Effector memory CD4-positive, alpha-beta T cell (primary cell): Measurements from ENCODE around the gene ARHGAP19.
A peak's percentile ranks its signal among the peaks of the same experiment; 100 is the strongest.

ENCODE experiments used
- DNase-seq, 3 donors: peaks; one replicate each; pipeline ENCODE4 v3.0.0-alpha.2; 2020
- H3K27ac ChIP-seq: 2 replicates; pipeline ENCODE4 v1.7.0; 2013; ENCODE audit warnings: mild to moderate bottlenecking, low read length, moderate library complexity; ENCODE audit not compliant: insufficient read depth, poor library complexity, severe bottlenecking
- H3K27me3 ChIP-seq: replicated peaks from 2 replicates; pipeline ENCODE4 v1.7.0; 2013; ENCODE audit warnings: mild to moderate bottlenecking, low read length; ENCODE audit not compliant: insufficient read depth, control insufficient read depth, poor library complexity, severe bottlenecking
- H3K36me3 ChIP-seq: 2 replicates; pipeline ENCODE4 v1.7.0; 2013; ENCODE audit warnings: mild to moderate bottlenecking, low read length, moderate library complexity; ENCODE audit not compliant: control insufficient read depth, insufficient read depth
- H3K4me1 ChIP-seq: 2 replicates; pipeline ENCODE4 v1.7.0; 2013; ENCODE audit warnings: low read length, mild to moderate bottlenecking; ENCODE audit not compliant: control insufficient read depth, insufficient read depth, poor library complexity, severe bottlenecking
- H3K4me3 ChIP-seq: 2 replicates; pipeline ENCODE4 v1.7.0; 2013; ENCODE audit warnings: low read length, low read depth, mild to moderate bottlenecking; ENCODE audit not compliant: insufficient read depth, poor library complexity, severe bottlenecking
- H3K9me3 ChIP-seq: 2 replicates; pipeline ENCODE4 v1.7.0; 2013; ENCODE audit warnings: mild to moderate bottlenecking, low read length, moderate library complexity; ENCODE audit not compliant: control insufficient read depth

ARHGAP19 gene

GRCh38 chr10:97333601-97334369, 41.3 kb upstream of the ARHGAP19 start:
- Histone ChIP-seq H3K9me3 (no peaks in the 10 kb centered on the region), H3K4me1 (peaks cover 29% of the 10 kb centered on the region), H3K4me3 (peak overlapping the region; percentile 67), H3K27me3 (no peaks in the 10 kb centered on the region), H3K27ac (peak overlapping the region; percentile 97), H3K36me3 (no peaks in the 10 kb centered on the region)
- DNase-seq = peak in 2 of 3 donors; percentile 3 to 6

GRCh38 chr10:97333351-97333600, 40.8 kb upstream of the ARHGAP19 start:
- Histone ChIP-seq H3K27me3 (no peaks in the 10 kb centered on the region), H3K36me3 (no peaks in the 10 kb centered on the region), H3K4me3 (peak overlapping the region; percentile 67), H3K27ac (peak overlapping the region; percentile 26), H3K4me1 (peaks cover 29% of the 10 kb centered on the region), H3K9me3 (no peaks in the 10 kb centered on the region)
- no peak for DNase-seq

- no peak for DNase-seq
- Histone ChIP-seq H3K4me1 (peaks cover 29% of the 10 kb centered on the region), H3K9me3 (no peaks in the 10 kb centered on the region), H3K27me3 (no peaks in the 10 kb centered on the region), H3K36me3 (no peaks in the 10 kb centered on the region), H3K4me3 (peak overlapping the region; percentile 67), H3K27ac (peak overlapping the region; percentile 26)
Measured at GRCh38 chr10:97332591-97333350, 40.3 kb upstream of the ARHGAP19 start.

GRCh38 chr10:97331153-97331703, 38.8 kb upstream of the ARHGAP19 start:
- H3K27ac ChIP-seq = no peak overlapping the region
- H3K4me3 ChIP-seq = no peak overlapping the region
- no peaks in the 10 kb centered on the region for H3K36me3 ChIP-seq
- no peaks in the 10 kb centered on the region for H3K27me3 ChIP-seq
- DNase-seq = no peak
- peaks cover 29% of the 10 kb centered on the region for H3K4me1 ChIP-seq
- no peaks in the 10 kb centered on the region for H3K9me3 ChIP-seq

- H3K27me3 ChIP-seq = no peaks in the 10 kb centered on the region
- no peaks in the 10 kb centered on the region for H3K36me3 ChIP-seq
- no peak overlapping the region for H3K4me3 ChIP-seq
- H3K9me3 ChIP-seq = no peaks in the 10 kb centered on the region
- H3K27ac ChIP-seq = no peak overlapping the region
- H3K4me1 ChIP-seq = peaks cover 25% of the 10 kb centered on the region
- DNase-seq = no peak
Measured at GRCh38 chr10:97329766-97330165, 37.3 kb upstream of the ARHGAP19 start.

- Histone ChIP-seq H3K27ac (no peak overlapping the region), H3K4me3 (no peak overlapping the region), H3K9me3 (no peaks in the 10 kb centered on the region), H3K36me3 (no peaks in the 10 kb centered on the region), H3K27me3 (no peaks in the 10 kb centered on the region), H3K4me1 (peaks cover 25% of the 10 kb centered on the region)
- DNase-seq = no peak
Measured at GRCh38 chr10:97328646-97329453, 36.4 kb upstream of the ARHGAP19 start.

- no peaks in the 10 kb centered on the region for H3K9me3 ChIP-seq
- no peaks in the 10 kb centered on the region for H3K27me3 ChIP-seq
- no peaks in the 10 kb centered on the region for H3K36me3 ChIP-seq
- H3K4me1 ChIP-seq = peaks cover 16% of the 10 kb centered on the region
- DNase-seq = no peak
- H3K27ac ChIP-seq = no peak overlapping the region
- H3K4me3 ChIP-seq = no peak overlapping the region
Measured at GRCh38 chr10:97327348-97328294, 35.2 kb upstream of the ARHGAP19 start.

- H3K27ac ChIP-seq = no peak overlapping the region
- H3K27me3 ChIP-seq = no peaks in the 10 kb centered on the region
- no peak overlapping the region for H3K4me3 ChIP-seq
- peaks cover 8% of the 10 kb centered on the region for H3K4me1 ChIP-seq
- no peaks in the 10 kb centered on the region for H3K9me3 ChIP-seq
- no peak for DNase-seq
- H3K36me3 ChIP-seq = no peaks in the 10 kb centered on the region
Measured at GRCh38 chr10:97325754-97326153, 33.3 kb upstream of the ARHGAP19 start.

- Histone ChIP-seq H3K4me3 (no peak overlapping the region), H3K9me3 (no peaks in the 10 kb centered on the region), H3K36me3 (no peaks in the 10 kb centered on the region), H3K27ac (no peak overlapping the region), H3K27me3 (no peaks in the 10 kb centered on the region), H3K4me1 (peaks cover 12% of the 10 kb centered on the region)
- no peak for DNase-seq
Measured at GRCh38 chr10:97323501-97323900, 31.1 kb upstream of the ARHGAP19 start.
